Hepatocyte (in vitro differentiated cells): ENCODE results near the gene HMCN1. TPM values are rescaled to one million over a fixed set of nuclear protein-coding genes. Genes with fewer than 3 reads are reported as not detected.

Experiments
- DNase-seq: peaks from one replicate; pipeline ENCODE4 v3.0.0-alpha.2; 2016; ENCODE audit warnings: low spot score
- H2AFZ ChIP-seq: fragments of 200-600 bp; sonication (generic); 2 replicates; pipeline ENCODE4 v1.6.0; 2016; ENCODE audit warnings: antibody characterized with exemption, mild to moderate bottlenecking
- H3K27ac ChIP-seq: fragments of 200-600 bp; sonication (generic); 2 replicates; pipeline ENCODE4 v1.5.1; 2016; ENCODE audit warnings: mild to moderate bottlenecking
- H3K27me3 ChIP-seq: fragments of 200-600 bp; sonication (generic); 2 replicates; pipeline ENCODE4 v1.6.1; 2016
- H3K36me3 ChIP-seq: fragments of 200-600 bp; sonication (generic); replicated peaks from 2 replicates; pipeline ENCODE4 v1.5.1; 2016; ENCODE audit warnings: low read depth; ENCODE audit not compliant: insufficient read depth
- H3K4me1 ChIP-seq: fragments of 200-600 bp; sonication (generic); 2 replicates; pipeline ENCODE4 v1.5.1; 2016; ENCODE audit warnings: mild to moderate bottlenecking, moderate library complexity; ENCODE audit not compliant: insufficient read depth
- H3K4me2 ChIP-seq: fragments of 200-600 bp; sonication (generic); 2 replicates; pipeline ENCODE4 v1.6.0; 2016
- H3K4me3 ChIP-seq: fragments of 200-600 bp; sonication (generic); 2 replicates; pipeline ENCODE4 v1.5.1; 2016; ENCODE audit warnings: mild to moderate bottlenecking
- H3K79me2 ChIP-seq: fragments of 200-600 bp; sonication (generic); 2 replicates; pipeline ENCODE4 v1.6.0; 2017; ENCODE audit warnings: mild to moderate bottlenecking
- H3K9me2 ChIP-seq: fragments of 200-600 bp; sonication (generic); replicated peaks from 2 replicates; pipeline ENCODE4 v1.6.0; 2017; ENCODE audit warnings: mild to moderate bottlenecking; ENCODE audit not compliant: insufficient read depth
- H3K9me3 ChIP-seq: fragments of 200-600 bp; sonication (generic); 2 replicates; pipeline ENCODE4 v1.5.1; 2016; ENCODE audit warnings: low read depth, mild to moderate bottlenecking
- H4K20me1 ChIP-seq: fragments of 200-600 bp; sonication (generic); 2 replicates; pipeline ENCODE4 v1.6.0; 2016; ENCODE audit warnings: mild to moderate bottlenecking; ENCODE audit not compliant: insufficient read depth, poor library complexity, severe bottlenecking
- CTCF ChIP-seq: fragments of 200-600 bp; sonication (generic); IDR thresholded peaks from 2 replicates; pipeline ENCODE4 v1.5.1; 2016; ENCODE audit warnings: antibody characterized with exemption, mild to moderate bottlenecking; ENCODE audit not compliant: poor library complexity
- EZH2 ChIP-seq: fragments of 200-600 bp; sonication (generic); IDR thresholded peaks from 2 replicates; pipeline ENCODE4 v1.6.1; 2016; ENCODE audit warnings: antibody characterized with exemption, mild to moderate bottlenecking, borderline replicate concordance
- EZH2phosphoT487 ChIP-seq: fragments of 200-600 bp; sonication (generic); IDR thresholded peaks from one replicate; pipeline ENCODE4 v1.6.1; 2018; ENCODE audit warnings: antibody characterized with exemption, mild to moderate bottlenecking, low read depth, moderate library complexity; ENCODE audit not compliant: unreplicated experiment, severe bottlenecking
- WGBS: methylation state at CpG from one replicate; pipeline ENCODE4 v1.1.6; 2016; ENCODE audit warnings: low lambda C conversion rate; ENCODE audit errors: missing lambda C conversion rate; 5-methylcytosine and 5-hydroxymethylcytosine counted together
- polyA plus RNA-seq: library from polyadenylated mRNA; unstranded; fragments of >200 nt; fragmentation: Nextera tagmentation; extraction: Ambion mirVana; gene quantifications from 2 replicates; pipeline ENCODE4 v1.2.1, GENCODE V29; 2016
- total RNA-seq: library from RNA; depleted of rRNA; stranded (reverse); fragments of >200 nt; gene quantifications from 2 replicates; pipeline ENCODE4 v1.2.3, GENCODE V29; 2014

HMCN1 gene
- total and polyA plus RNA-seq, 2 experiments from 2014 or later = 2.3 to 13.4 TPM

- no peaks in the 10 kb centered on the region for H3K9me3 ChIP-seq
- no peaks in the 10 kb centered on the region for H3K27me3 ChIP-seq
- no peak overlapping the region for H3K4me2 ChIP-seq
- 94% methylated on average over 2 of the region's 2 CpGs for WGBS
- no peak overlapping the region for H3K4me3 ChIP-seq
- H4K20me1 ChIP-seq = no peaks in the 10 kb centered on the region
- H3K9me2 ChIP-seq = no peaks in the 10 kb centered on the region
- no peaks in the 10 kb centered on the region for H3K79me2 ChIP-seq
- no peaks in the 10 kb centered on the region for H3K4me1 ChIP-seq
- H2AFZ ChIP-seq = no peak overlapping the region
- no peak for TF ChIP-seq EZH2
- TF ChIP-seq CTCF = no peak
- no peak for TF ChIP-seq EZH2phosphoT487
- no peak for DNase-seq
- H3K27ac ChIP-seq = no peak overlapping the region
- H3K36me3 ChIP-seq = no peaks in the 10 kb centered on the region
Measured at GRCh38 chr1:186231861-186232436, 497.8 kb downstream of the HMCN1 start.

- no peak for TF ChIP-seq EZH2
- no peak for TF ChIP-seq EZH2phosphoT487
- TF ChIP-seq CTCF = no peak
- Histone ChIP-seq H3K27ac (no peak overlapping the region), H3K36me3 (no peaks in the 10 kb centered on the region), H2AFZ (no peak overlapping the region), H4K20me1 (no peaks in the 10 kb centered on the region), H3K4me2 (no peak overlapping the region), H3K4me3 (no peak overlapping the region), H3K9me3 (no peaks in the 10 kb centered on the region), H3K79me2 (no peaks in the 10 kb centered on the region), H3K4me1 (no peaks in the 10 kb centered on the region), H3K9me2 (no peaks in the 10 kb centered on the region), H3K27me3 (no peaks in the 10 kb centered on the region)
- no peak for DNase-seq
- 48% methylated on average over 2 of the region's 2 CpGs for WGBS
Measured at GRCh38 chr1:186234976-186235686, 500.9 kb downstream of the HMCN1 start.

- Histone ChIP-seq H3K9me2 (no peaks in the 10 kb centered on the region), H4K20me1 (no peaks in the 10 kb centered on the region), H3K27me3 (no peaks in the 10 kb centered on the region), H2AFZ (no peak overlapping the region), H3K9me3 (no peaks in the 10 kb centered on the region), H3K79me2 (no peaks in the 10 kb centered on the region), H3K4me2 (no peak overlapping the region), H3K36me3 (no peaks in the 10 kb centered on the region), H3K27ac (no peak overlapping the region), H3K4me1 (no peaks in the 10 kb centered on the region), H3K4me3 (no peak overlapping the region)
- no peak for DNase-seq
- TF ChIP-seq CTCF = no peak
- TF ChIP-seq EZH2phosphoT487 = no peak
- TF ChIP-seq EZH2 = no peak
- 34% methylated on average over 4 of the region's 4 CpGs for WGBS
Measured at GRCh38 chr1:186235696-186236095, 501.5 kb downstream of the HMCN1 start.
